NCI-H446 treated with DMSO at 0.1 percent for 48 hours (cell line): ENCODE measurements around the gene DTNA.
"Not testable (repeated sequence)": the region's sequence is repeated elsewhere in the genome, so short reads cannot be mapped to it uniquely, and the experiment has no call there.

Experiments
- DNase-seq: peaks from one replicate; lab custom pipeline; 2025; lab: John Stamatoyannopoulos, UW

Gene DTNA

DNA sequence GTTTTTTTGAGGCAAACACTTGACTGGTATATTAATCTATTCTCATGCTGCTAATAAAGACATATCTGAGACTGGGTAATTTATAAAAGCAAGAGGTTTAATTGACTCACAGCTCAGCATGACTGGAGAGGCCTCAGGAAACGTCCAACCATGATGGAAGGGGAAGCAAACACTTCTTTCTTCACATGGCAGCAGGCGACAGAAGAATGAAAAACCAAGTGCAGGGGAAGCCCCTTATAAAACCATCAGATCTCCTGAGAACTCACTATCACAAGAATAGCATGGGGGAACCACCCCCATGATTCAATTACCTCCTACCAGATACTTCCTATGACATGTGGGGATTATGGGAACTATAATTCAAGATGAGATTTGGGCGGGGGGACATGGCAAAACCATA lies 194.9 kb downstream of the DTNA start:
- DNase-seq, result no peak

DNA sequence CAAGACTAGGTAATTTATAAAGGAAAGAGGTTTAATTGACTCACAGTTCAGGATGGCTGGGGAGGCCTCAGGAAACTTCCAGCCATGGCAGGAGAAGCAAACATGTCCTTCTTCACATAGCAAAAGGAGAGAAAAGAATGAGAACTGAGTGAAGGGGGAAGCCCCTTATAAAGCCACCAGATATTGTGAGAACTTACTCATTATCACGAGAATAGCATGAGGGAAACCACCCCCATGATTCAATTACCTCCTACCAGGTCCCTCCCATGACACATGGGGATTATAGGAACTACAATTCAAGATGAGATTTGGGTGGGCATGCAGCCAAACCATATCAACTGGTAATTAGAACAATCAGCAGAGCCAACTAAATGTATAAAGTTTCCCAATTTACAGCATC lies 196.9 kb downstream of the DTNA start:
- DNase-seq, result not testable (repeated sequence)

DNA sequence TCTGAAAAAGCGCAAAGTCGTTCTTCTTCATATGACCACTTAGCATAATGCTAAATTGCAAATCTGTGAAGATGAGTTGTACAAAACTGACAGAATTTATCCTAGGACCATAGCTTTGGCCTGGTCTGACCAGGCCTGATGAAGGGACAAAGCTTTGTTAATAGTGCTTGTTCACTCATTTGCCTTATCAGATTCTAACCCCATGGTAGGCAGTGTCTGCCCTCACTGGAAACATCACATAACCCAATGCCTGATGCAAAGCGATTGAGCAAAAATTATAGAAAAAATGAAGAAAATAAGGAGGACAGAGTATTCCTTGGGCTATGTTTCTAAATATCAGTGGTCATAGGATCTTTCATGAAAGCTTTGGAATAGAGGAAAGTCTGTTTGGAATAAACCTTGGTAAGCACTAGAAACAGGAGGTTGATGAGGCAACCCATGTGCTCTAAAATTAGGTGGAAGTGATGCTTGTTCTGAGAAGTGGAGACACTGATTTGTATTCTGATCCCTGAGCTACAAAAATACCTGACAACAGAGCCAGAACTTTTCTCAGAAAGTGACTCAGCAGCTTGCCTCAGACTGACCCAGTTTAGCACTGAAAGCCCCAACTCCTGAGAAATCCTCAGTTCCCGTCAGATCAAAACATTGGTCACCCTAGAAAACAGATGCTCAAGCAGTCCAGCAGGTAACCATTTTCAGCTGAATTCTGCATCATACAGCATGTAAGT lies 199.7 kb downstream of the DTNA start:
- no peak for DNase-seq

DNA sequence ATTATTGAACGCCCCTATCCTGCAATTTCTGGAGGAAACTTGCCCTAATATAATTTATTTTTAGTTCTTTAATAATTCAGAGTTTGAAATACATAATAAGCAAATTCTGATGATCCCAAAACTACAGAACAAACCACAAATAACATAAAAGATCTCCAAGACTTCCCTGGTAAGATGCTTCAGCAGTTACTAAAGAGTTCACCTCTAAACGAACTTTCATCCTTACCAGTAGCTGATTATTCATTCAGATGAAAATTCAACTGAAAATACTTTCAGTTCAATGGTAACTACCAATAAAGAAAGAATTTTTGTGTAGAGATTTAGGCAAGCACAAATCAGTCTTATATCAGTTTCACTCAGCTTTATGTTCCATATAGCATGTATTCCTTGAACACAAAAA lies 201.0 kb downstream of the DTNA start:
- no peak for DNase-seq

DNA sequence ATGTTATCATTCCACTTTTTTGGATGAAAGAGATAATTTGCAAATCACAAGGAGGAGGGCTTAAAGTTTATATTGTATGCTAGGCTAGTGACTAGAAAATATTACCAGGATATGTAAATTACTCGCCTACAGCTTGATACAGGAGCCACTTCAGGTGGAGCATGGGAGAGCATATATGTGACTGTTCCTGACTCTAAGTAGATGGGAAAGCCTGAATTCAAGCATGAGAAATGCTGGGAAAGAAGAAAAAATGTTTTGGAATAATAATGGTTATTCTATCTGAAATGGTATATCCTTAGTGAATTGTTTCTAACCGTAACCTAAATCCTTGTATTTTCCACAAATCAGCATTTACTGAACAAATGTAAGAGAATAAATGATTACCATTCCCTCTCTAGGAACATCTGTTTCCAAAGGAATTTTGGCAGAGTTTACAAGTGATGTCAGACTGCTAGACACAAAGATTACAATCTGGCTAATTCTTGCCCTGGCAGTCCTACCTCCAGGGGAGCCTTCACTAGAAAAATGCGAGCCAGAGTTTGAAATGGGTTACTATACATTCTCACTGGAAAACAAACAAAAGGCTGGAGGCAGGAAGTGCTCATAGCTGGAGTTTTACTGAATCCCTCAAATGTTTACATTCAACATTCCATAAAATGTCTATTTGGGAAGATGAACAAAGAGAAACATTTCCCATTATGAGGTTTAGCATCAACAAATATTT lies 201.7 kb downstream of the DTNA start:
- no peak for DNase-seq

DNA sequence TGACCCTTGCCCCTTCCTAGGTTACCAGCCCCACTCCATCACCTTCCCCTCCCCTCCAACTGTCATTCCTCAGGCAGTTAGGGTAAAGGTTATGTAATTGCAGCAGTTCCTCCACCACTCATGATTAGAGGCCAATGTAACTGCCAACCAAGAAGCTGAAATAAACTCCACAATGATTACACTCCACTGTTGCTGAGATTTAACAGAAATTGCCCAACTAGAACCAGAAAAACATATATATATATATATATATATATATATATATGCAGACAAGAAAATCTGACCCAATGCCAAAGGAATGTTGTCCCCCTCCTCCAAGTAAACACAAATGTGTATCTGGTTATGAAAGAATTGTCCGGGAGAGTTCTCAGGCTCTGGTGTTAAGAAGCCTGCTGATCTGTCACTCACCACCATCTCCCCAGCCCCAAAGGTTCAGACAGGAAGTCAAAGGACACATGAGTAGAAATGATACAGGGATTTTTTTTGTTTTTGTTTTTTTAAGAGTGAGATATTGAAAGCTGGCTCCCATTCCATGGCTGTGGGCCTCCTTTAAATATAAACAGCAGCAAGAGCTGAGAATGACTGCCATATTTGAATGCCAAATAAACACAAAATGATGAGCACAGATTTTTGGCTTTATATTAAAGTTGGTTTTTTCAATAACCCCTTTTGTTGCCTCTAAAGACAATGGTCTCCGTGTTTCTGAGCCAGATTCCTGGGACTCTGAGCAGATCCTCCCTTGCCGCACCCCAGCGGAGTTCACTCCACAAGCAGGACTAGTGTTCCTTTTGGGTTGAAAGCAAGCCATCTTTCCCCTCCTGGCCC lies 204.0 kb downstream of the DTNA start:
- DNase-seq, result no peak

DNA sequence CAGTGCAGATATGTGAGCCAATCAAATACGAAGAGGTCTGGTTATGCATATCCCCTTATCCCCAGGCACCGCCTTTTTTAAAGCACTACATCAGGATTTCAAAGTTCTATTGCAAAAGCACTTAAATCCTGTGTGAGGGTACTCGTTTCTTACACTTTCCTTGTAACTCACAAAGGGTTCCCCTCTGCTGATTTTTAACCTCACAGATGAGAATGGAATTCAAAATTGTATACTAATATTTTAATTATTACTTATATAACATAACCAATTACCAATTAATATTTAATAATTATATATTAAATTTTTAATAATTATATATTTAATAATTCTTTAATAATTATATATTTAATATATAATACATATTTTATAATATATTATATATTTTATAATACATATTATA lies 204.9 kb downstream of the DTNA start:
- no peak for DNase-seq

DNA sequence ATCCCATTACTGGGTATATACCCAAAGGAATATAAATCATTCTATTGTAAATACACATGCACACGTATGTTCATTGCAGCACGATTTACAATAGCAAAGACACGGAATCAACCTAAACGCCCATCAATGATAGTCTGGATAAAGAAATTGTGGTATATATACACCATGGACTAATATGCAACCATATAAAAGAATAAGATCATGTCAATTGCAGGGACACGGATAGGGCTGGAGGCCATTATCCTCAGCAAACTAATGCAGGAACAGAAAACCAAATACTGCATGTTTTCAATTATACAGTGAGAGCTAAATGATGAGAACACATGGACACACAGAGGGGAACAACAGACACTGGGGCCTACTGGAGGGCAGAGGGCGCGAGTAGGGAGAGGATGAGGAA lies 206.4 kb downstream of the DTNA start:
- DNase-seq, result not testable (repeated sequence)

DNA sequence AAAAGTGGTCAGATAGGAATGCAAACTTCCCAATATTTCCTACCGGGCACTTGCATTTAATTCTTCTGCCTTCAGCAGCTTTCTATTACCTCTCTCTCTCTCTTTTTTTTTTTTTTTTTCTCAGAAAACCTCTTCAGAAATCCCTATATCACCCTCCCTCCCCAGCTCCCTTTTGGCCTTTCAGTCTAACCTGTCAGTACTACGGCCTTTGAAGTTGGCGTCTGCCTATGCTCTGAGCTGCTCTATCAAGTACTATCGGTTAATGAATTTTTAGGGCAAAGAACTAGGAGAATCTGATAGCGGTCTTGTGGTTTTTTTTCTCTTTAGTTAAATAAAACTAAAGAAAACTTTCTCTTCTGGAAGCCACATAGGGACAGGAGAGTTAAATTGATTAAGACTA lies 208.8 kb downstream of the DTNA start:
- DNase-seq, result no peak

DNA sequence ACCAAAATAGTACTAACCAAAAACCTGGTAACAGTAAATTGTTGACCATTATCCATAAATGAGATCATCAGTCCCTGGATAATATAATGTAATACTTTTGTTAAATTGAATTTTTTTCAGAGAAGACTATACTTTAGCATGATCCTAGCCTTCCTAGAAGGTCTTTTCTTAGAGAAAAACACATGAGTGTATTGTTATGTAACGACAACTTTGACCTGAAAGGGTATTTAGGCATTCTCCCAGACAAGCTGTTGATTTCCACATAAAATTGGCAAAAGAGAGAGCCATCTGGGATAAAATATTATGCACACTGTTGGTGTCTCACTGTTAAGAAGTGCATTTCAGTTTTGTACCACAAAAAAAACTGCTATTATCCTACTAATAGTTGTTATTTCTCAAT lies 211.1 kb downstream of the DTNA start:
- DNase-seq, result no peak

DNA sequence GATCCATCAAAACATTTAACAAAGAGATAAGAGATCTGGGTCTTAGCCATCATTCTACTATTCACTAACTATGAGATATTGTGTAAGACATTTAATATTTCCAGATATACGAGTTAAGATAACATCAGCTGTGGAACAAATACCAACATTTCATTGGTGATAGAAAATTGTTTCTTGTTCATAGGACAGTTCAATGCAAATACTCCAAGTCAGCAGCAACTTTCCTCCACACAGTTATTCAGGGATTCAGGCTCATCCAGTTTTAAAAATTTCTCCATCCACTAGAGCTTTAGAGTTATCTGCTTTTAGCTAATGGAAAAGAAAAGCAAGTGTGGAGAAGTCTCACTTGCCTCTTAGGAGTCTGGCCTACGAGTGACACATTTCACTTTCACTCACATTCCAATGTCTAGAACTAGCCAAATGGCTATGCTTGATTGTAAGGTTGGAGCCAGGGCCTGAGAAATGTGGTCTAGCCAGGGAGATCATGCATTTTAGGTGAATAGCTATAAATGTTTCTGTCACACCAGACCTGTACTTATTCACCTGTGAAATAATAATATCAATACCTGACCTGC lies 211.8 kb downstream of the DTNA start:
- DNase-seq, result no peak

DNA sequence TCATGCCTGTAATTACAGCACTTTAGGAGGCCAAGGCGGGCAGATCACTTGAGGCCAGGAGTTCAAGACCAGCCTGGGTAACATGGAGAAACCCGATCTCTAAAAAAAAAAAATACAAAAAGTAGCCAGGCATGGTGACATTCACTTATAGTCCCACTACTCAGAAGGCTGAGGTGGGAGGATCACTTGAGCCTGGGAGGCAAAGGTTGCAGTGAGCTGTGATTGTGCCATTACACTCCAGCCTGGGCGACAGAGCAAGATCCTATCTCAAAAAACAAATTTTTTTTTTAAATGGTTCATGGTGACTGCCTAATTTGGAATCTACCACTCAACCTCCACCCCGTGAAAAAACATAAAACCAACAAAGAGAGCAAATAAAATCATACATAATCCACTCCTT lies 212.5 kb downstream of the DTNA start:
- DNase-seq, result not testable (repeated sequence)

DNA sequence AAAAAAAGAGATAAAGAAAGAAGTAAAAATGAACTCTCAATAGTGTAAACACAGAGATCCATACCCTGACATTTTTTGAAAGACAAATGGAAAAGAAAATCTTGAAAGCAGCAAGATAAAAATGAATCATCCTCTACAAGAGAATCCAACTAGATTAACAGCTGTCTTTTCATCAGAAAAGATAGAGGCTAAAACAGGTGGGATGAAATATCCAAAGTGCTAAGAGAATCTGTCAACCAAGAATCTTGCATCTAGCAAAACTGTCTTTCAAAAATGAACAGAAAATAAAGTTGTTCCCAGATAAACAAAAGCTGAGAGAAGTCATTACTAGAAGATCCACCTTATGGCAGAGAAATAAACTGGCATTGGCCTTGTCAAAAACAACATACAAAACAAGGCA lies 213.8 kb downstream of the DTNA start:
- DNase-seq, result no peak

DNA sequence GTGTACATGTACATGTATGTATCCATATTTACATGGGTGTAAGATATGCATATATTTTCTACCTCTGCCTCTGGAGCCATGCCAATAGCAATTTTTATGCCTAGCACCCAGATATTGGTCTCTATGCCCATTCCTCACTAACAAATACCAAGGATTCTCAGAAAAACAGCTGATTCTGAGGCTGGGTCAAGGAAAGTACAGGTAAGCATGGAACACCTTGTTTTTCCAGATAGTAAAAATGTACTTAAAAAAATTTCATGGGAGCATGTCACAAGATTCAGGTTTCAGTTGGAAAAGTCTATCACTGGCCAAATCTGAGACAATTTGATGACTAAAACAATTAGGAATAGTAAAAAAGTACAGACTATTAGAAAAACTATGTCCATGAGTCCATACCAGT lies 216.6 kb downstream of the DTNA start:
- DNase-seq, result no peak

DNA sequence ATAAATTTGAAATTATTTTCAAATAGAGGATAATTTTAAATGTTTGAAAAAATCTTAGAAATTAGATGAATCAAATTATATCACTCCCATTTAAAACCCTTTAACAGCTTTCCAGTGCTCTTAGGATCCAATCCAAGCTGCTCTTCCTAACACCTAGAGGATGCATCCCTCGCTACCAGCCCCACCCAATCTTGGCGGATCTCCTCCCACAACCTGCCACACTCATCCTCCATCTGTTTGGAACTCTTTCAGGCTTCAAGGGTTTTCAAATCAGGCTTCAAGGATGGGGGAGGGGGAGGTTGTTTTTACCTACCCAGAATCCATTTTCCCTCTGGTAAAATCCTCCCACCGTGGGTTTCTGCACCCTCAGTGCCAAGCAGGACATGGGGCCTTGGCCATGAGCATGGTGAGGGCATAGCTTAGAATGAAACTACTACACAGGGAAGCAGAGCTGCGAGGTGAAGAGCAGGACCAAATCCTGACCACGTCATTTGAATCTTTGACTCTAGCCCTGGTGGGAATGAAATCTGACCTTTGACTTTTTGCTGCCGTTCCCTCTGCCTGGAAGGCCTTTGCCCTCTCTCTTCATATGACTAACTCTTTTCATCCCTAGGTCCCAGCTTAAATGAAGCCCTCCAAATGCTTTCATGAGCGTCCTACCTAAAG lies 218.1 kb downstream of the DTNA start:
- DNase-seq, result no peak

DNA sequence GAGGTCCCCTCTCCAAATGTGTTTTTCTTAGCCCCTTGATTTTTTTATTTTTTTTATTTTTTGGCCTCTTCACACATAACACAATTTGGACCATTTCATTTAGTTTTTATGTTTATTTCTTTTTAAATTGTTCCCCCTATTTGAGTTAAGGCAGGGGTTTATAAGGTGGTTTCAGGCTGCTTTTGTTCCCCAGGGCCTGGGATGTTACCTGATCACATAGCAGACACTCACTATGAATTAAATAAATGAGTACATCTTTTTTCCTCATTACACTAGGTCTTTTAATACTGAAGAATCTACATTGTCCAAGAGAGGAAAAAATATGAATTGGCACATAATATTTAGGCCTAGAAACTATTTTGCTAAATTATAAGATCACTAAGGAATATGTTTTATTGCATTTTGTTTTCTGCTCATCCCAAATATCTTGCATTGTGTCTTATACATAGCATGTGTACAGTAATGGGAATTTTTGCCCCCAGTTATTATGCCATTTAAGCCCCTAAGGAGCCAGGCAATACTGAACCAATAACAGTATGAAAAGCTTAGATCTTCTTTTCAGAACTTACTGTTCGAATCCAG lies 218.7 kb downstream of the DTNA start:
- DNase-seq, result no peak

DNA sequence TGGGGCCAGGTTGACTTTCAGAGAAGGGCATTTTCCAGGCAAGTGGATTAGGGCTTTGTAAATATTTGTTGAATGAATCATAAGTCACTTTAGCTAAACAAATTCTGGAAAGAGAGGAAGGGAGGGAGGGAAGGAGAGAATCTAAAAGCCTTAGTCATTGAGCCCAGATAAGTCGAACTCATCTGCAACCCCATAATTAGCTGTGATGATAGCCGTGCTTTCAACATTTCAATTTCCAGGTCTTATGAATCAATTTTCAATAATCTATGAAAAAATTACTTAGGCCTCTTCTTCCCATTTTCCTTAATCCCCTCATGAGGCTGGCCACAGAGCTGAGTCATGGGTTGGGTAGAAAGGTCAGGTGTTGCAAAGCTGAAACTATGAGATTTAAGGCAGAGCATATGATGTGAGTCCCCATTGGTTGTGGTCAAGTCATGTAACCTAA lies 219.3 kb downstream of the DTNA start:
- no peak for DNase-seq

DNA sequence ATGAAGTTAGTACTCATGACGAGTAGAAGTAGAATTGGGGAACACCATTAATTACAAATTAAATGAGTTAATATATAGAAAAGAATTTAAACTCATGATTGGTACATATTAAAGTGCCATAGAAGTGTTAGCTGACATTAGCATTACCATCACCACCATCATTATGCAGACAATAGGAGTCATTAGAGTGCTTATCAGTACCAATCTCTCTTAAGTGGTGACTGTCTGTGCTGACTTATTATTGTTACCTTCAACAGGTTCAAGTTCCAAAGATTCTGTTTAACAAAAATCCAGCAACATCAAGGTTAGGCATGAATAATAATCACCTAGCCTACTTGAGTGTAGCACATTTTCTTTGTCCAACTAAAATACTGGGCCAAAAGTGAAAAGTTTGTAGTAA lies 222.3 kb downstream of the DTNA start:
- DNase-seq, result no peak

DNA sequence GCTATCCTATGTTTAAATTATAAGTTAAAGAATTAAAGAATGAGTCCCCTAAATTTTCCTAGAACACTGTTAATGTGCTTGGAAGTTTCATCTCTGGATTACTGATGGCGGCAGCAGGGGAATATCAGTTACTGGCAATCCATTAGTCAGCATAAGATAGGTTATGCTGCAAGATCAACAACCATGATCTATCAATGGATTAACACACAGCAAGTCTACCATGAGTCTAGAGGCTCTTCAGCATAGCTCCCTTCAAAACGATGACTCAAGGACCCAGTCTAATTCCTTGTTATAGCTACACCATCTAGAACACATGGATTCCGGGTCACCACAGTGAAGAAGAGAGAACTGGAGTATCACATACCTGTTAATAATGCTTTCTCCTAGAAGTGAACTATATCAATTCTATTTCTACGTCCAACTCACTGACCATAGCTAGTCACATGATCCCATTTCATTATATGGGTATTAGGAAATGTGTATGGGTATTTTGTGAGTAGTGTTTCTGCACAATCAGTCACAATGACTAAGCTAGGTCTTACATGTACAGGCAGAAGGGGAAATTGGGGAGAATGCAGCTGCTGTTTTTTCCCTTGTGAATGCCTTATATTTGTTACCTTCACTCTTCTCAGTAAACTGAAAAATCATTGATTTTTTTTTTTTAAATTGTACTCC lies 222.8 kb downstream of the DTNA start:
- DNase-seq, result no peak

DNA sequence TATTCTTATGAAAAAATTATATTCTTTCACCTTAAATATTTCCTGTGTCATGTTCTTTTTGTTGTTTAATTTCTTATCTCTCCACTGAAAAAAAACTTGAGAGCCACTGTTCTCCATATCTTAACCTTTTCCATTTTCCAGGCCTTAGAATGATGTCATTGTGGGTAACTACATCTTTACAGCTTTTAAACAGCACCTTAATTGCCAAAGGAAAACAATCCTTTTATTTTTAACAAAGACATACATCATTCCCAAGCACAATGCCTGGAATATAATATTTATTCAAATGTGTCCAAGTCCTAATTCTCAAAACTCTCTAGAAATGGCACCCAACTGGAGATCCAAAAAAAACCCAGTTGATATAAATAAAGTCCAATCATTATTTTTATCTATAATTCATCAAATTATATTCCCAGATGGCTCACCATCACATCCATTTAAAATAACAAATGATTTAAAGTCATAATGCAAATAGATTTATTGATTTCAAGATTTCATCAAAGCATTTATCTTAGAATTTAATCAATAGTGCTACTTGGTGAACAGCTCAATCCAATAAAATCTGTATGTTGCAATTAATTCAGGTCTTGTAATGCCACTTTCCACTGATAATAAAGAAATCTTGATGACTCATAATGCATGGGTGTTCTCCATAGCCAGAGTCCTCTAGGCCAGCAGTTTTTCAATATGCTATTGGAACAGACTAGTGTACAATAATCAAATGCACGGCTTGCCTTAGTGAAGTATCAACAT lies 224.0 kb downstream of the DTNA start:
- DNase-seq, result no peak
